HG03460 (cell line): ENCODE data around the gene CTCFL.
"Not testable (repeated sequence)": the region's sequence is repeated elsewhere in the genome, so short reads cannot be mapped to it uniquely, and the experiment has no call there.

Experiments used
- ATAC-seq: cut with Tn5 transposase; IDR thresholded peaks from one replicate; pipeline ENCODE4 v1.9.1; 2021; ENCODE audit not compliant: unreplicated experiment

Gene CTCFL

GRCh38 chr20:57511709-57512108 lies 13.2 kb downstream of the CTCFL start:
- ATAC-seq = not testable (repeated sequence)

GRCh38 chr20:57509665-57510237 lies 15.2 kb downstream of the CTCFL start:
- no peak for ATAC-seq

DNA sequence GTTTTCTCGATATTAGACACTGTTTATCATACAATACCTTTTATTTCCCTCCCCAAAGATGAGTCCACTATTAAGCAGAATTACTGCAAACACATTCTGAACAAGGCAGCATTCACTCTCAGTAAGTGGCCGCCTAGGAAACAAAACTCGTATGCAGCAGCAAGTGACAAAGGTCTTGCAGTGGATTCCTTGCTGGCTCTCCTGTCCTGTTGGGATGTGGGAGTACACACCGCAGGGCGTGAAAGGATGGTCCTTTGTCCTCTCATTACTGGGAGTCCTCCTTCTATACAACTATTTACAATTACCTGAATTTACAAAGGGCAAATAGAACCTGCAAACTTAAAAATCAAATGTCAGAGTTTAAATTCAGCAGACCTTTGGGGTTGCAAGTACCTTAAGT lies 16.1 kb downstream of the CTCFL start:
- ATAC-seq = no peak

DNA sequence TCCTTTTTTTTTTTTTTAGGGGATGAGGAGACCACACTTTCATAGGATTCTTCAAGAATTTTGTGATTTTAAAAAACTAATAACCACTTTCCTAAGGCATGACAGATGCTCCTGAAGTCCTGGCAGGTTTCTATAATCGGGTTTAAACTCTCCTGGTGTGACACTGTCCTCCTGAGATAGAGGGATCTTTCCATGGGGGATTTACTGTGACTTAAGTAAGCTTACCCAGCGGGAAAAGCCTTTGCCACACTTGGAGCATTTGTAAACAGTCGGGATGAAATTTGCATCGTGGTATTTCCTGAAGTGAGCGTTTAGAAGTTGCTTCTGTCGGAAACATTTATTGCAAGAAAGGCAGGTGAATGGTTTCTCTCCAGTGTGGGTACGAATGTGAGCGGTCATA lies 16.6 kb downstream of the CTCFL start:
- no peak for ATAC-seq

DNA sequence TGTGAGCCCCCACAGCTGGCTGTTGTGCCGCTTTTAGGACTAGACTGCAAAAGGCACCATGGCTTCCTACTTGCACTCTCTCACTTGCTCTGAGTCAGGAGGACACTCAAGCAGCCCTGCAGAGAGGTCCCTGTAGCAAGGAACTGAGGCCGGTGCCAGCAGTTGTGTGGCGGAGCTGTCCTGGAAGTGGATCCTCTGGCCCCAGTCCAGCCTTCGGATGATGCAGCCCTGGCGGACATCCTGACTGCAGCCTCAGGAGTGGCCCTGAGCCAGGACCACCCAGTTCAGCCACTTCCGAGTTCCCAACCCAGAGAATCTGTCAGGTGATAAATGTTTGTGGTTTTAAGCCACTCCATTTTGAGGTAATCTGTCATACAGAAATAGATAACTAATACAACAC lies 17.5 kb downstream of the CTCFL start:
- no peak for ATAC-seq

DNA sequence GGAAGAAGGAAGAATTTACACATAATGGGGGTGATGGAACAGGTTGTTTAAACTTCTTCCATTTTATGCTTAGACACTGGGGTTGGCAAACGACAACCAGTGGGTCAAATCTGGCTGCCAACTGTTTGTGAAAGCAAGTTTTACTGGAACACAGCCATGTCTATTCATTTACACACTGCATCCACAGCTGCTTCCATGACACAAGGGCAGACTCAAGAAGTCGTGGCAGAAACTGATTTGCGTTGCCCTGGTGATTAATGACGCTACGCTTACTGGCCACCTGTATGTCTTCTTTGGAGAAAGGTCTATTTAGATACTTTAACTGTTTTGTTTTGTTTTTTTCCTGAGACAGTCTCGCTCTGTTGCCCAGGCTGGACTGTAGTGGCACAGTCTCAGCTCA lies 19.0 kb downstream of the CTCFL start:
- ATAC-seq = no peak

- no peak for ATAC-seq
These were observed 20.5 kb downstream of the CTCFL start for GRCh38 chr20:57504411-57504810.

- no peak for ATAC-seq
These were observed 21.8 kb downstream of the CTCFL start for GRCh38 chr20:57503035-57503658.

DNA sequence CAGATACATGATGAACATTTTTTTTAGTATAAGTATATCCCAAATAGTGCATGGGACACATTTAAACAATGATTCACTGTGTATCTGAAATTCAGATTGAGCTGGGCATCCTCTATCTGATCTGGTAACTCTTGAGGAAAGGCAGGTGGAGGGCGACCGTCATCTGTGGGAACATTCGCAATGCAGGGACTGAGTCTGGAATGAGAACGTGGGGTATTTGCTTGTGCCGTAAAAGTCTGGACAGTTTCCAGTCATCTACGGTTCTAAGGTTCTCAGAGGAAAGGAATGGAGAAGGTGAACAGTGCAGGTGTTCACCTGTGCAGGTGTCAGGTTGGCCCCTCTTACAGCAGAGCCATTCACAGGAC lies 22.6 kb downstream of the CTCFL start:
- ATAC-seq = no peak

DNA sequence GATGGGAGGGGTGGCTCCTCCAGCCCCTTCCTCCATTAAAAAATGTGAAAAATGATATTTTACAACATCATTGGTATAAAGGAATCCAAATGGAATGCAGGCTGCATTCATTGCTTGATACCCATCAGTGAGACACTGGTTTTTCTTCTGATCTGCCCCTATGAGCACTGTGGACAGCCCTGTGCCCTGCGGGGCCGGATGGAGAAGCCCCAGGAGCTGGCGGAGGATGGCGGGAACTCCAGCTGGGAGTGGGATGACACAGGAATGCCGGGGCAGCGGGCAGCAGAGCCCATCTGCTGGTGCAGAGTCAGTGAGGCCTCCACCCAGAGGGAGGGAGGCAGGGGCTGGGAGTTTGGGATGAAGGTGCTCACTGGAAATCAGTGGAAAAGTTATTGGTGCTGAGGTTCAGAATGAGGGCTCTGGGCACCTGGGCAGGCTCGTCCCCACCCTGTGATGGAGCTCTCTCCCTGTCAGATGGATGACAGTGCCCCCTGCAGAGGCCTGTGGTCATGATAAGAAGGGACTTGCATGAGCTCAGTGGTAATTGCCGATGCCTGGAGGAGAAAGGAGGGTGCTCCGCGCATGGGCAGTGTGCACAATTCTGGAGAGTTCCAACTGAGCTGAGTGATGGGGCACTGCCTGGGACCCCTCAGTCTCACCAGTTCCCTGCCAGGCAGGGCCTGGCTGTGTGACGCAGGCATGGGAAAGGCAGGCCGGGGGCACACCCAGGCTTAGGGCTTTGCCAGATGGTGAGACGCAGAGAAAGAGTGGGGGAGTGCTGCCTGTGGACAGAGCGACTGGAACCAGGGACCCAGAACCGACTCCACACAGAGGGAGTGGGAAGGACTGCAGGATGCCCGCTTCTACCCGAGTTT lies 23.2 kb downstream of the CTCFL start:
- ATAC-seq = no peak

DNA sequence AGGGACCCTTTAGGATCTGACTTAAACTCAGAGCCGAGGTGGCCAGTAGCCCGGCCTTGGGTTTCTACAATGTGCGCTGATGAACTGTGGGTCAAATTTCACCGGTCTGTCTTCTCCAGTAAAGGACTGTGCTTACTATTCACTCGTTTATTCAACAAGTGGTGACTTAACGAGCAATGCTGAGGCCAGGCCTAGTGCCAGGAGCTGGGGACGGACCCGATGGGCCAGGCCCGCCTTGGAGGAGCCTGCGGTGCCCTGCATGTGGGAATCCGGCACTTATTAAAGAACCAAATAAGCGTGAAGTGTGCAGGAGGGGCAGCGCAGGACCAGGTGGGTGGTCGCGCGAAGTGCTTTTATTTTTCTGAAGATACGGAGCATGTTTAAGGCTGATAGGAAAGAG lies 24.0 kb downstream of the CTCFL start:
- no peak for ATAC-seq

DNA sequence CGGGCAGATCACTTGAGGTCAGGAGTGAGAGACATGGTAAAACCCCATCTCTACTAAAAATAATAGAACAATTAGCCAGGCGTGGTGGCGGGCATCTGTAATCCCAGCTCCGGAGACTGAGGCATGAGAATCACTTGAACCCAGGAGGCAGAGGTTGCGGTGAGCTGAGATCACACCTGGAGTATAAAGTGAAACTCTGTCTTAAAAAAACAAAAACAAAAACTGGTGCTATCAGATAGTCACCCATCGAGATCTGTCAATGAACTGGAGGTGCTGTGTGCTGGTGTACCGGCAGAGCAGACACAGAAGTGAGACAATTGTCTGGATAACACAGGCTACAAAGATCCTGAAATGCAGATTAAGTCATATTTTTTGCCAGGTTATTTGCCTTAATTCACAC lies 24.7 kb downstream of the CTCFL start:
- ATAC-seq = no peak

DNA sequence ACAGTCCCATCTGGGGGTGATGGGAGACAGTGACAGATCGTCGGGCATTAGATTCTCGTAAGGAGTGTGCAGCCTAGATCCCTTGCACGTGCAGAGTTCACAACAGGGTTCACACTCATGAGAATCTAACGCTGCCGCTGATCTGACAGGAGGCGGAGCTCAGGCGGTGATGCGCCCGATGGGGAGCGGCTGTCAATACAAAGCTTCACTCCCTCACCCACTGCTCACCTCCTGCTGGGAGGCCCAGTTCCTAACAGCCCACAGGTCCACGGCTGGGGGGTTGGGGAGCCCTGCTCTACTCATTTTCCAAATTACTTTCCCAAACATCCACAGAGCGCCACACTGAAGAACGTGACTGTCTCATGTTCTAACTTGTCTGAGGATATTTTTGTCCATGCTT lies 25.3 kb downstream of the CTCFL start:
- no peak for ATAC-seq

- ATAC-seq = peak; percentile 70
These were observed 26.2 kb downstream of the CTCFL start for GRCh38 chr20:57498425-57499400.

- ATAC-seq = no peak
These were observed 28.3 kb downstream of the CTCFL start for GRCh38 chr20:57496592-57496991.

DNA sequence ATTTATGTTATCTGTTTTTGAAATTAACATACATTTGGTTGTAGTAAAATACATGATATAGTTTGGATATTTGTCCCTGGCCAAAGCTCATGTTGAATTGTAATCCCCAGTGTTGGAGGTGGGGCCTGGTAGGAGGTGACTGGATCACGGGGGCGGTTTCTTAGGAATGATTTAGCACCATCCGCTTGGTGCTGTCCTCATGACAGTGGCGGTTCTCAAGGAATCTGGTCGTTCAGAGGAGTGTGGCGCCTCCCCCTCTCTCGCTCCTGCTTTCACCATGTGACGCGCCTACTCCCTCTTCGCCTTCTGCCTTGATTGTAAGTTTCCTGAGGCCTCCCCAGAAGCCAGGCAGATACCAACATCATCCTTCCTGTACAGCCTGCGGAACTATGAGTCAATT lies 29.0 kb downstream of the CTCFL start:
- ATAC-seq = no peak

GRCh38 chr20:57493091-57493615 lies 31.8 kb downstream of the CTCFL start:
- ATAC-seq = no peak

- no peak for ATAC-seq
These were observed 33.6 kb downstream of the CTCFL start for GRCh38 chr20:57491373-57491772.

DNA sequence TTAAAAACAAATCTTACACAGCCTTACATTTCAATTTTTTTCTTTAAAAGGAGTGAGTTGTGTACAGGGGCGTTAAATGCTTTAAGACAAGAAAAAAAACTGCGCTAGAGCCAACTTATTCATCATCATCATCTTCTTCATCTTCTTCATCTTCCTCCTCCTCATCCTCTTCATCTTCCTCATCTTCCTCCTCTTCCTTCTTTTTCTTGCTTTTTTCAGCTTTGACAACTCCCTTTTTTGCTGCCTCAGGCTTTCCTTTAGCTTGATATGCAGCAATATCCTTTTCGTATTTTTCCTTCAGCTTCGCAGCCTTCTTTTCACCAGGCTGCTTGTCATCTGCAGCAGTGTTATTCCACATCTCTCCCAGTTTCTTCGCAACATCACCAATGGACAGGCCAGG lies 36.7 kb downstream of the CTCFL start:
- not testable (repeated sequence) for ATAC-seq

GRCh38 chr20:57485770-57486169 lies 39.2 kb downstream of the CTCFL start:
- ATAC-seq = no peak

GRCh38 chr20:57484772-57485171 lies 40.2 kb downstream of the CTCFL start:
- no peak for ATAC-seq
